ENCODE measurements around the gene DNAAF1. TPM values are rescaled to one million over a fixed set of nuclear protein-coding genes. Genes with fewer than 3 reads are reported as not detected.

Gene DNAAF1
- polyA plus RNA-seq, 1 donor (not counting 4 experiments of a cell fraction or from before 2014, with no cell fraction given): 0.01 TPM

DNA sequence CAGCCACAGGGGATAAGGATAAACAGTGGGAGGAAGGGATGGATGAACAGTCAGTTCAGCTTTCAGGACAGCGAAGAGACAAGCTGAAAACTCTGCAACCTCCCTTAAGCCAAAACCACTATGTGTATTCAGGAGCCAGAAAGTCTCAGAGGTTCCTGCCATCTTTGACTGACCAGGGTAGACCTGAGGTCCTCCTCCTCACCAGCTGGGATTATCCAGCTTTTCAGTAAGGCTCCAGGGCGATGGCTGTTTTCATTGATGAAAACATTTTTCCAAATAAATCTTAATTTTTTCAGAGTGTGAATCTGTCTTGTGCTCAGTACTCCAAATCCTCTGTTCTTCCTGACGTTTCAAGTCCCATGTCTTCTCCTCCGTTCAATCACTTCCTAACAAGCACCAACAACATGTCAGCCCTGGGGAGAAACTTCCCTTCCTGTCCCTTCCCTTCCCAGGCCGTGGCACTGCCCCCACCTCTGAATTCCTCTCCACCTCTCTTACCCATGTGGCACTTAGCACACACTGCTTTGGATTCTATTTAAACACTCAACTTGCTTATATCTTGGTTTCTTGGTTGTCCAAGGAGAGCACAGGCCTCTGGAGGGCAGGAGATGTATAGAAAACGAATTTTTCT, 5.4 kb upstream of the DNAAF1 start:
- no peaks in the 10 kb centered on the region for H4K20me1 ChIP-seq (ENCODE audit: control insufficient read depth, extremely low read depth, insufficient read depth, low read length)
- H2AFZ ChIP-seq (ENCODE audit: control insufficient read depth, low read length): no peak overlapping the region
- TF ChIP-seq EZH2 (IDR thresholded peaks at IDR 0.05; ENCODE audit: low read length): no peak
- TF ChIP-seq, protein P1, sequence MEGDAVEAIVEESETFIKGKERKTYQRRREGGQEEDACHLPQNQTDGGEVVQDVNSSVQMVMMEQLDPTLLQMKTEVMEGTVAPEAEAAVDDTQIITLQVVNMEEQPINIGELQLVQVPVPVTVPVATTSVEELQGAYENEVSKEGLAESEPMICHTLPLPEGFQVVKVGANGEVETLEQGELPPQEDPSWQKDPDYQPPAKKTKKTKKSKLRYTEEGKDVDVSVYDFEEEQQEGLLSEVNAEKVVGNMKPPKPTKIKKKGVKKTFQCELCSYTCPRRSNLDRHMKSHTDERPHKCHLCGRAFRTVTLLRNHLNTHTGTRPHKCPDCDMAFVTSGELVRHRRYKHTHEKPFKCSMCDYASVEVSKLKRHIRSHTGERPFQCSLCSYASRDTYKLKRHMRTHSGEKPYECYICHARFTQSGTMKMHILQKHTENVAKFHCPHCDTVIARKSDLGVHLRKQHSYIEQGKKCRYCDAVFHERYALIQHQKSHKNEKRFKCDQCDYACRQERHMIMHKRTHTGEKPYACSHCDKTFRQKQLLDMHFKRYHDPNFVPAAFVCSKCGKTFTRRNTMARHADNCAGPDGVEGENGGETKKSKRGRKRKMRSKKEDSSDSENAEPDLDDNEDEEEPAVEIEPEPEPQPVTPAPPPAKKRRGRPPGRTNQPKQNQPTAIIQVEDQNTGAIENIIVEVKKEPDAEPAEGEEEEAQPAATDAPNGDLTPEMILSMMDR (optimal IDR thresholded peaks at IDR 0.05 in 1 of 3, IDR thresholded peaks at IDR 0.05 in 1 of 3, conservative IDR thresholded peaks at IDR 0.05 in 1 of 3; ENCODE audit: extremely low read depth in 1 of 3, insufficient read depth in 2 of 3, low read length in 3 of 3): no peak
- no peak overlapping the region for H3K4me2 ChIP-seq (ENCODE audit: control insufficient read depth, extremely low read depth, insufficient read depth, low read depth, low read length)
- FAIRE-seq (no peak), DNase-seq (ENCODE audit: low read depth, low spot score) (no peak)
- H3K27me3 ChIP-seq (ENCODE audit: control insufficient read depth, extremely low read depth, insufficient read depth, low read length): no peaks in the 10 kb centered on the region
- H3K9me3 ChIP-seq (ENCODE audit: control insufficient read depth, low read depth, low read length): no peaks in the 10 kb centered on the region
- H3K36me3 ChIP-seq (ENCODE audit: control insufficient read depth in 2 of 2, extremely low read depth in 1 of 2, insufficient read depth in 2 of 2, low read length in 2 of 2): no peaks in the 10 kb centered on the region
- H3K4me3 ChIP-seq (ENCODE audit: control insufficient read depth in 2 of 3, extremely low read depth in 1 of 3, insufficient read depth in 2 of 3, low read depth in 1 of 3, low read length in 3 of 3): no peak overlapping the region
- H3K4me1 ChIP-seq (ENCODE audit: control insufficient read depth, extremely low read depth, insufficient read depth, low read length): no peaks in the 10 kb centered on the region
- no peaks in the 10 kb centered on the region for H3K79me2 ChIP-seq (ENCODE audit: control insufficient read depth, insufficient read depth, low read length)
- H3K27ac ChIP-seq (ENCODE audit: control insufficient read depth, insufficient read depth, low read length): no peak overlapping the region
- dilution Hi-C loops (cut with MboI; ENCODE audit: extremely low pct_ligation_motif_present, low sequenced_read_pairs): no loop called here
- H3K9ac ChIP-seq (ENCODE audit: control insufficient read depth, extremely low read depth, insufficient read depth, low read length): no peak overlapping the region
- no peaks in the 10 kb centered on the region for H3K9me1 ChIP-seq (ENCODE audit: control insufficient read depth, extremely low read depth, insufficient read depth, low read length)

DNA sequence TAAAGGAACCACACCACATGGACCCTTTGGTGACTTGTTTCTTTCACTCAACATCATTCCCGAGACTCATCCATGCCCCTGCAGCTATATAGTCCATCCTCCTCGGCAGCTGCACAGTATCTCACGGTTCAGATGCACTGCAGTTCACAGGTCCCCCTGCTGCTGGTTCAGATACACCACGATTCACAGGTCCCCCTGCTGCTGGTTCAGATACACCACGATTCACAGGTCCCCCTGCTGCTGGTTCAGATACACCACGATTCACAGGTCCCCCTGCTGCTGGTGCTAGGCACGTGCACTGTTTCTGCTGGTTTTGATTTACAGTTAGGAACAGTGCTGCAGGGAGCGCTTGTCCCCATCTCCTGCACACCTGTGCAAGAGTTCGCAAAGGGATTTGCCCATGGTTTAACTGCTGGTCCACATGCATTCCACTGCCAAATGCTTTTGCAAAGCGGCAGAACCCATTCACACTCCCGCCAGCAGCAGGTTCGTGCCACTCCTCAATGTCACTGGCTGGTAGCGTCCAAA, 3.9 kb upstream of the DNAAF1 start:
- Histone ChIP-seq H3K4me2 (ENCODE audit: control insufficient read depth, extremely low read depth, insufficient read depth, low read depth, low read length) (no peak overlapping the region), H4K20me1 (ENCODE audit: control insufficient read depth, extremely low read depth, insufficient read depth, low read length) (no peaks in the 10 kb centered on the region), H3K27me3 (ENCODE audit: control insufficient read depth, extremely low read depth, insufficient read depth, low read length) (no peaks in the 10 kb centered on the region), H3K79me2 (ENCODE audit: control insufficient read depth, insufficient read depth, low read length) (no peaks in the 10 kb centered on the region), H3K4me3 (ENCODE audit: control insufficient read depth in 2 of 3, extremely low read depth in 1 of 3, insufficient read depth in 2 of 3, low read depth in 1 of 3, low read length in 3 of 3) (no peak overlapping the region), H3K36me3 (ENCODE audit: control insufficient read depth in 2 of 2, extremely low read depth in 1 of 2, insufficient read depth in 2 of 2, low read length in 2 of 2) (no peaks in the 10 kb centered on the region), H3K4me1 (ENCODE audit: control insufficient read depth, extremely low read depth, insufficient read depth, low read length) (peaks cover 2% of the 10 kb centered on the region), H2AFZ (ENCODE audit: control insufficient read depth, low read length) (no peak overlapping the region), H3K27ac (ENCODE audit: control insufficient read depth, insufficient read depth, low read length) (no peak overlapping the region), H3K9me3 (ENCODE audit: control insufficient read depth, low read depth, low read length) (no peaks in the 10 kb centered on the region), H3K9ac (ENCODE audit: control insufficient read depth, extremely low read depth, insufficient read depth, low read length) (no peak overlapping the region), H3K9me1 (ENCODE audit: control insufficient read depth, extremely low read depth, insufficient read depth, low read length) (no peaks in the 10 kb centered on the region)
- dilution Hi-C loops (cut with MboI; ENCODE audit: extremely low pct_ligation_motif_present, low sequenced_read_pairs): no loop called here
- FAIRE-seq (no peak), DNase-seq (ENCODE audit: low read depth, low spot score) (no peak)
- TF ChIP-seq EZH2 (IDR thresholded peaks at IDR 0.05; ENCODE audit: low read length): no peak
- TF ChIP-seq, protein P1 (optimal IDR thresholded peaks at IDR 0.05 in 1 of 3, IDR thresholded peaks at IDR 0.05 in 1 of 3, conservative IDR thresholded peaks at IDR 0.05 in 1 of 3; ENCODE audit: extremely low read depth in 1 of 3, insufficient read depth in 2 of 3, low read length in 3 of 3): no peak

All from keratinocyte (primary cell).